NCI-H1694 treated with DMSO at 0.1 percent for 48 hours (cell line): ENCODE measurements around the gene MCM3AP.

Experiments
- DNase-seq: peaks from one replicate; lab custom pipeline; 2025; lab: John Stamatoyannopoulos, UW

Gene MCM3AP

DNA sequence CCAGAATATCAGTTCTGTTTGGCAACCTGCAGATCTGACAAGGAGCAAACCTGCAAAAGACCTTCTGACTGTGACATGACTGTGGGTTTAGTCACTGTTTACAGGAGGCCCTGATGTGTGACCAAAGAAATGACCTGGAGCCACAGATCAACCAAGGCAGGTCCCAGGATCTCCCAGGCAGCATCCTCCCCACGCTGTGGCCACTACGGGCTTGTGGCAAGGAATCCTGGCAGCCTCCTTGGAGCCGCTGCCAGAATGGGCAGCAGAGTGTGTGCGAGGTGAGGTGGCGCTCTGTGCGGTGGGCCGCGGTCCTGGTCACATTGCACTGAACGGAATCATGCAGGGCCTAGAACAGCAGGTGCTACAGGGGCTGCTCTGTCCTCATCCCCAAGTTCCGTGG is 15.9 kb downstream of the MCM3AP start:
- DNase-seq = no peak

DNA sequence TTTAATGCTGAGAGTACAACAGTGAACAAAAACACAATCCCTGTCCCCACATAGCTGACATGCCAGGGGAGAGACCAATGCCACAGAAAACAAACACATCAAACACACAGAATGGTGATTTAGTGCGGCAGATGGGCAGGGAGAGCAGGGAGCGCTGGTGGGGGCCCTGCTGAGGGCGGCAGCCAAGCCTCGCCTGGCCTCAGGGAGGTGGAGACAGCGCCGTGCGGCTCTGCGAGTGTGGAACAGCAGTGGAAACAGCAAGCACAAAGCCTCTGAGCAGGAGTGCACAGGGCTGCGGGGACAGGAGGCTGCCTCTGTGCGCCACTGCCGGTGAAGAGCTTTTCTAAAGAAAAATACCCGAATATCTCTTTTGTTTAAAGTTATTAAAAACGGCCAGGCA is 17.0 kb downstream of the MCM3AP start:
- DNase-seq = peak; percentile 2

DNA sequence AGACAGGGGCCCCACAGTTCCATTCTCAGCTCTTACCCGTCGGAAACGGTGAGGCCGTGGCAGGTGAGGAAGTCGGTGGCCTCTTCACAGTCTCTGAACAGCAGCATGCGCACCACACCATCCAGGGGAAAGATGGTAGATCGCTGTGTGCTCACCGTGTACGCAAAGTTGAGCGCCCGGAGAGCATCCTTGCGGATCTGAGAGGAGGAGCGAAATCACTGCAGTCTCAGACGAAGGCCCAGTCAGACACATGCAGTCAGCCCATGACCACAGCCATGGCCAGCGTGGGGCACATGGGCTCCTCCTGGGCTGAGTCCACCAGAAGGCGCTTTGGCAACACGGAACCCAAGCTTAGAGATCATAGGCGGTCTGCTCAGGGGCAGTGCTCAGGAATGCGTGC is 18.5 kb downstream of the MCM3AP start:
- no peak for DNase-seq

DNA sequence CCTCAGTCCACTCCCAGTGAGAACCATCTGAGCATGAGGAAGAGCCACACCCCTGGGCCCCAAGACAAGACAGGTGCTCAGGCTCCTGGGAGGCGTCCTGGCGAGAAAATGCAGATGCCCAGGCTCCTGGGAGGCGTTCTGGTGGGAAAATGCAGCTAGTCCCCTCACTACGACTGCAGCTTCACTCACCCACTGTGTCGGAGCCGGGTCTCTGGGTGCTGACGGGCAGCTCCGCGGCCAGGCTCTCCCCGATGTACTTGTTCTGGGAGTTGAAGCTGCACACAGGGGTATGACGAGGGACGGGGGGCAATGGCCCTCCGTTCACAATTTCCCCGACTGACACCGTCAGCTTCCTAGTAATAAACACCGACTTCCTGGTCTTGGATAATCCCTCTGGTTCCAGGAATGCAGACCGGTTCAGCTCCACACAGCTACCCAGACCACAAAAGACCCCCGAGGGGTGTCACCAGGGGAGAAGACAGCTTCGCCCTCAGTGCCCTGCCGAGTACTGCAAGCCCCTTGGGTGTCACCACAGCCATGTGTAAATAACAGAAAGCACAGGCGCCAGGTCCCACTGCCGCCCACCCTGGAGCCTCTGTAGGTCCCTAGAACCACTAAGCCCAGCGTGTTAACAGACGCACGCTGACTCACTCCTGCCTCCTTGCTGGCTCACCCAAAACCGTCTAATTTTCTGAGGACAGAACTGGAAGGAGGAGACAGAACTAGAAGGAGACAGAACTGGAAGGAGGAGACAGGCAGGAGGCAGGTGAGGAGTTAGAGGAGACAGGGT is 19.5 kb downstream of the MCM3AP start:
- DNase-seq = no peak

DNA sequence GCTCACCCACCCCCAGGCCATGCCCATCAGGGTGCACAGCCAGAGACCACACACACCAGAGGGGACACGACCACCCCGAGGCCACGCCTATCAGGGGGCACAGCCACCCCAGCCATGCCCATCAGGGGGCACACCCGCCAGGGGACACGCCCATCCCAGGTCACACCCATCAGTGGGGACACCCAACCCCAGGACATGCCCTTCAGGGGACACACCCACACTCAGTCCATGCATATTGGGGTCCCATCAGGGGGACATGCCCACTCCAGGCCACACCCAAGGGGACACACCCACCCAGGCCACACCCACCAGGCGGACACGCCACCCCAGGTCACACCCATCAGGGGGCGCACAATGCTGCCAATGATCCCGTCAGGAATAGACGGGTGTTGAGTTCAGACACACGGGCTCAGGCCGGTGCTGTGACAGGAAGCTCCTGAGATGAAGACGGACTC is 20.7 kb downstream of the MCM3AP start:
- DNase-seq = no peak

GRCh38 chr21:46264046-46264689 is 21.2 kb downstream of the MCM3AP start:
- DNase-seq = no peak

DNA sequence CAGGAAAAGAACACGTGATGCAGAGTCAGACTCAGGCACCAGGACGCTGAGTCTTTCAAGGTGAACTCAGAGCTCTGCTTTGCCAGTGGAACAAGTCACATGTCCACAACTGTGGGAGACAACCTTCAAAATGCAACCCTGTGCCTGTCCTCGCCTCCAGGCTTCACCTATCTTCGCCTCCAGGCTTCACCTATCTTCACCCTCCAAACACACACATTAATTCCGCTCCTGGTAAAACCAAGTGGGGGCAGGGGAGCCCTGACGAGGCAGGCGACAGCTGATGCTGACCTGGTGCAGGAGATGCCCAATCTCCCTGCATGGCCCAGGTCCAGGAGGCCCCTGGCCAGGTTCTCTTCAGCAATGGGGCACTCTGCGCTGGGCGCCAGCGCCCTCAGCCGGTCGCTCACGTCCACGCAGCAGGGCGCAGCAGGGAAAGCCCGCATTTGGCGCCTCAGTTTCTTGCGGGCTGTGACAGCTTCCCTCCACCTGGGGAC is 28.9 kb downstream of the MCM3AP start:
- DNase-seq = no peak

- DNase-seq = no peak
Measured at GRCh38 chr21:46255758-46256337, 29.6 kb downstream of the MCM3AP start.

GRCh38 chr21:46255166-46255565 is 30.2 kb downstream of the MCM3AP start:
- DNase-seq = no peak

GRCh38 chr21:46254208-46254975 is 31.0 kb downstream of the MCM3AP start:
- no peak for DNase-seq

- no peak for DNase-seq
Measured at GRCh38 chr21:46253610-46254124, 31.7 kb downstream of the MCM3AP start.

- DNase-seq = no peak
Measured at GRCh38 chr21:46252840-46253239, 32.6 kb downstream of the MCM3AP start.

DNA sequence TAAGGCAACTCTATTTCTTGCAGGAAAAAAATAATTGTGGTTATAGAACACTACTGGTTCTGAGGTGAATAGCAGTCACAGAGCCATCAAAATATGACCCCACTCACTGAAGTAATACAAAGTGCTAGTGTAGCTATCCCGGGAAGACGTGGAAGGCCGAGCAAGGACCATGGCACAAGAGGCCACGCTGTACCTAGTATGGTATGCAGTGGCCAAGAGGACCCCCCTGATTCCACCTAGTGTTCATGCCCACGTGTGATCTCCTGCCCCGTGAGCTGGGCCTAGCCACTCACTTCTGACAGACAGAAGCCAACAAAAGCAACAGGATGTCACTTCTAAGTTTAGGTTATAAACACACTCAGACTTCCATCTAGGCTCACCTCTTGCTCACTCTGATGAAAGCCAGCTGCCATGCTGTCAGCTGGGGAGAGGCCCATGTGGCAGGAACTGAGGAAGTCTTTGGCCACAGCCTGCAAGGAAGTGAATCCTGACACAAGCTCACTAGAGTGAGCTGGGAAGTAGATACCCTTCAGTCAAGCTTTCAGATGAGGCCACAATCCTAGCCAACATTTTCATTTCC is 35.2 kb downstream of the MCM3AP start:
- no peak for DNase-seq

- DNase-seq = no peak
Measured at GRCh38 chr21:46248827-46249226, 36.6 kb downstream of the MCM3AP start.

GRCh38 chr21:46248422-46248782 is 37.0 kb downstream of the MCM3AP start:
- DNase-seq = no peak

DNA sequence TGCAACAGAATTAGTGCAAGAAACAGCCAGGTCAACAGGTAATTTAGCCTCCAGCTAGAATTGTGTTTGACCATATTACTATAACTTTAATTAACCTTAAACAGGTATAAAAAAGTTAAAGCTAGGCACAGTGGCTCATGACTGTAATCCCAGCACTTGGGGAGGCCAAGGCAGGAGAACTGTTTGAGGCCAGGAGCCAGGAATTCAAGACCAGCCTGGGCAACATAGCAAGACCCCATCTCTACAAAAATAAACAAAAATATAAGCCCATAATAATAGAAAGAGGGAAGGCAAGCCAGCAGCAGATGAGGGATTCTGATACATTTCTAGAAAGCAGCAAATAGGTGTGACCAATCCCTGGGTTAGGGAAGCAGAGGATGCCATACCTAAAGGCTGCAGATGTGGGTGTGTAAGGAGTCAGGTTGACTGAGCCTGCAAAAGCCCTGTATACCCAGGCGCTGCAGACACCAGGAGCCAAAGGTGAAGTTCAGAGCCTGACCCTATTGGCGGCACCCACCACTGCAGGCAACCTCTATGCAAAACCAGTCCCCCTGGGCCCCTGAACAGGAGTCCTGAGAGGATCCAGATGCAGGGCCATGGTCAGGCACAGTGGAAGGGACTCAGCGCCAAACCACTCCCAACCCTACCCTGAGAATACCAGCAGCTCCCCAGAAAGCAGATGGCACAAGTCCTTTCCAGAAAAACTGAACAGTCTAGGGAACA is 37.6 kb downstream of the MCM3AP start:
- DNase-seq = no peak

GRCh38 chr21:46246345-46246744 is 39.1 kb downstream of the MCM3AP start:
- DNase-seq = no peak

DNA sequence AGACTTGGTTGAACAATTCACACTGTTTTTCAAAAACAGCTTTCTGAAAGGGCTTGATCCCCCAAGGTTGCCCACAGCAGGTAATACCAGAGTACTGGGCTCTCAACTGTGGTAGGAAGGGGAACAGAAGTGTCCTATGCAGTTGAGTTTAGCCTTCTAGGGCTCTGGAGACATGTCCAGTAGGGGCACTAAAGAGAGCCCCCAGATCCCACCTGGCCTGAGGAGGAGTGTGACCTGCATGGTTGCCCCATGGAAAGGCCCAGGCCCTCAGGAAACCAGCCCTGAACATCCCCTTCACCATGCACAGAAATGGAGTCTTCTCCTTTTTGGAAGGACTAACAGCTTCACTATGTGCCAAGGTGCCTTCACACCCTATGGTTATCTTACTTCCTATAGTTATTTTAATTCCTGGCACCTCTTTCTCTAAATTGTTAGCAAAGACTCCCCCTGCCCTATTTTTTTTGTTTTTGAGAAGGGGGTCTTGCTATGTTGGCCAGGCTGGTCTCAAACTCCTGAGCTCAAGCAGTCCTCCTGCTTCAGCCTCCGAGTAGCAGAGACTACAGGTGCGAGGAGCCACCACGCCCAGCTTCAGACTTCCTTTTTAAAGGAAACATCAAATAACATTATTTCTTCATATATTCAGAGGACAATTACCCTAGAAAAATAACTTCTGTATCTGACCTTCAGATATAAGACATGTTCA is 40.0 kb downstream of the MCM3AP start:
- no peak for DNase-seq

- DNase-seq = no peak
Measured at GRCh38 chr21:46244602-46245001, 40.8 kb downstream of the MCM3AP start.

GRCh38 chr21:46243960-46244361 is 41.5 kb downstream of the MCM3AP start:
- no peak for DNase-seq
